DOHH2 (cell line): Measurements from ENCODE around the gene MBTPS1.

Experiments
- EZH2phosphoT487 ChIP-seq: fragments of 200-600 bp; sonication (generic); IDR thresholded peaks from 2 replicates; pipeline ENCODE4 v1.6.1; 2017; ENCODE audit warnings: borderline replicate concordance, mild to moderate bottlenecking, antibody characterized with exemption, low read length, moderate library complexity, mixed read lengths
- TF ChIP-seq, protein P1 (sequence below): fragments of 200-600 bp; sonication (generic); IDR thresholded peaks from one replicate; pipeline ENCODE4 v1.5.1; 2014; ENCODE audit warnings: antibody characterized with exemption, mild to moderate bottlenecking, low read depth, low read length; ENCODE audit not compliant: poor library complexity, severe bottlenecking

DNA sequence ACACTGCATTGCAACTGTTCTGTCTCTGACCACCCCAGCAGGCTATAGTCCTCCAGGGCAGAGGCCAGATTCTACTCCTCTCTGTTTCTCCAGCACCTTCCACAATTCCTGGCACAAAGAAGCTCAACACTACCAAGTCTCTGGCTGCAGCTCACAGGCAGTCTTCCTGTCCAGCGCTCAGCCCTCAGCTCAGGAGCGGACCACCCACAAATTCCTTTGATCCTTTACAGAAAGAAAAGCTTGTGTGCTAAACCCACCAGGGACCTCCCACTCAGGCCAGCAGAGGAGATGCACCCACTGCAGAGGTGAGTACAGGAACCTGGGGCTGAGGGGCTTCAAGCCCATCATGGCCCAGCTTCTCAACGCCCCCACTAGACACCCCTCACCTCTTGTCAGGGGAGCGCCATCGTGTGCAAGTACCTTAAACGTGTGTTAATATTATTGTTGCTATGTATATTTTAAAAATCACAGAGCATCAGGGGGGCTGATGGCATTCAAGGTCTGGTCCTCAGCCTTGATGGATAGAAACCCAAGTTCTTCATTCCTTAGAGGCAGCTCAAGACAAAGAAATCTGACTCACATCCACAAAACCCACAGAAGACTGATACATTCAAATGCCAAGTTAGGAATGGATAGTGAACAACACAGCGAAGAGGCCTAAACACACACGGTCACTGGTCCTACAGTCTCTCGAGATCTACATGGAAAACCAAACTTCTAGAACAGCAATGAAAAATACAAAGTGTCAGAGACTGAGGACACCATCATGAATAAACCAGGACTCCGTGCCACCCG is 19.8 kb upstream of the MBTPS1 start:
- TF ChIP-seq, protein P1, sequence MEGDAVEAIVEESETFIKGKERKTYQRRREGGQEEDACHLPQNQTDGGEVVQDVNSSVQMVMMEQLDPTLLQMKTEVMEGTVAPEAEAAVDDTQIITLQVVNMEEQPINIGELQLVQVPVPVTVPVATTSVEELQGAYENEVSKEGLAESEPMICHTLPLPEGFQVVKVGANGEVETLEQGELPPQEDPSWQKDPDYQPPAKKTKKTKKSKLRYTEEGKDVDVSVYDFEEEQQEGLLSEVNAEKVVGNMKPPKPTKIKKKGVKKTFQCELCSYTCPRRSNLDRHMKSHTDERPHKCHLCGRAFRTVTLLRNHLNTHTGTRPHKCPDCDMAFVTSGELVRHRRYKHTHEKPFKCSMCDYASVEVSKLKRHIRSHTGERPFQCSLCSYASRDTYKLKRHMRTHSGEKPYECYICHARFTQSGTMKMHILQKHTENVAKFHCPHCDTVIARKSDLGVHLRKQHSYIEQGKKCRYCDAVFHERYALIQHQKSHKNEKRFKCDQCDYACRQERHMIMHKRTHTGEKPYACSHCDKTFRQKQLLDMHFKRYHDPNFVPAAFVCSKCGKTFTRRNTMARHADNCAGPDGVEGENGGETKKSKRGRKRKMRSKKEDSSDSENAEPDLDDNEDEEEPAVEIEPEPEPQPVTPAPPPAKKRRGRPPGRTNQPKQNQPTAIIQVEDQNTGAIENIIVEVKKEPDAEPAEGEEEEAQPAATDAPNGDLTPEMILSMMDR, result no peak
- TF ChIP-seq EZH2phosphoT487, result no peak
